Islet of Langerhans (tissue), 1 donor: ENCODE measurements around the gene BACE2.
"Not testable (repeated sequence)": the region's sequence is repeated elsewhere in the genome, so short reads cannot be mapped to it uniquely, and the experiment has no call there.

ENCODE experiments used
- FAIRE-seq: peaks from one replicate; lab custom pipeline; 2011; peaks lifted over from hg19 to GRCh38; lab: Jason Lieb, UNC

The BACE2 gene

GRCh38 chr21:41240040-41240439 is 72.1 kb downstream of the BACE2 start:
- no peak for FAIRE-seq

GRCh38 chr21:41241341-41241740 is 73.4 kb downstream of the BACE2 start:
- no peak for FAIRE-seq

DNA sequence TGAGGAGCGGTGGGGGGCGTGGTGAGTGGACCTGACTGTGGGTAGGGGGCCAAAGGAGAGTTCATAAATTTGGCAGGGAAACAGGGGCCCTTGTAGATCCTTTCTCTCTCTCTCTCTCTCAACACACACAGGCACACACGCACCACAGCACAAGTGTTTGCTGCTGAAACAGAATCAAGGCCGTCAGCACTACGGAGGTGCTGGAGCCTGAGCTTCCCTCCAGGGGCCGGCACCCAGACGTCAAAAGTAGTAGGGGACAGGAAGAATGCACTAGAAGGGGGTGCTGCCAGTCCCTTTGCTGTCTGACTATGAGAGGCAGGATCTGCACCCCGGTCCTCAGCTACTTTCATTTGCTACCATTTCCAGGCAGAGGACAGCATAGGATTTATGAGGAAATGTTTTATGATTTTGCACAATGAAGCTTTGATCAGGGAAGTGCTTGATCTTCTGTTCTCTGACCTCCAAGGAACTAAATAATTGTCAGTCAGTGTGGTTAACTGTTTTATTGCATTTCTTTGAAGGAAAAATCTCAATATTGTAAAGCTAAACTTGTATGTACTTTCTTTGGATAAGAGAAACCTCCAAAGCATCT is 74.4 kb downstream of the BACE2 start:
- FAIRE-seq = no peak

DNA sequence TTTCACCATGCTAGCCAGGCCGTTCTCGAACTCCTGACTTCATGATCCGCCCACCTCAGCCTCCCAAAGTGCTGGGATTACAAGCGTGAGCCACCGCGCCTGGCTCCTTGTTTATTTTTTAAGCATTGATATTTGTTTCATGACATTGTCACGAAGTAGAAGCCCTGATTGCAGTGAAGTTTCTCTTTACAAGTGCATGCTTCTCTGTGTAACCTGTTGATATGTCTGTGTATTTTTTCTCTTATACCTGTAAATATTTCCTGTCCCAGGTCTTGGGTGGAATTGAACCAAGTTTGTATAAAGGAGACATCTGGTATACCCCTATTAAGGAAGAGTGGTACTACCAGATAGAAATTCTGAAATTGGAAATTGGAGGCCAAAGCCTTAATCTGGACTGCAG is 75.1 kb downstream of the BACE2 start:
- FAIRE-seq = no peak

GRCh38 chr21:41244266-41244880 is 76.4 kb downstream of the BACE2 start:
- not testable (repeated sequence) for FAIRE-seq

DNA sequence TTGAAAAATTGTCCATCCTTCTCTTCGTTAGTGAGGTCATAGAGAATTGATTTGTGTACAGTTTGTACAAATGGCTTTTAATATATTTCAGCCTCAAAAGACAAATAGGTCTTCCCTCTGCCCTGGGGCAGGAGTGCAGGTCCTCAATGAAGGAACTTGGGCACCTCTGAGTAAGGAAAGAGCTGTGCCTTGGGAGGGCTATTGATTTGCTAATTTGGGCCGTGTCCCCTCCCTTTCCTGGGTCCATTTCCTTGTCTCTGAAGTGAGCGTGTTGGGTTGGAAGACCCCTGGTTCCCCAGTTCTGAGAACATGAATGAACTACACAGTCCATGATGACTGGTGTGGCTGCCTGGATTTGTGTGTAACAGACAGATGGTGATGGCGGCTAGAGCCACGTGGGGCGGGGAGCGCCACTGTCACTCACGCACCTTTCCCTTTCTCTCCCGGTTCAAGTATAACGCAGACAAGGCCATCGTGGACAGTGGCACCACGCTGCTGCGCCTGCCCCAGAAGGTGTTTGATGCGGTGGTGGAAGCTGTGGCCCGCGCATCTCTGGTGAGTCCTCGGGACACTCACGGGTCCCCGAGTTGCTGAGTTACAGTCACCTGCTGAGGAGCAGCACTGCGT is 77.7 kb downstream of the BACE2 start:
- FAIRE-seq = no peak

DNA sequence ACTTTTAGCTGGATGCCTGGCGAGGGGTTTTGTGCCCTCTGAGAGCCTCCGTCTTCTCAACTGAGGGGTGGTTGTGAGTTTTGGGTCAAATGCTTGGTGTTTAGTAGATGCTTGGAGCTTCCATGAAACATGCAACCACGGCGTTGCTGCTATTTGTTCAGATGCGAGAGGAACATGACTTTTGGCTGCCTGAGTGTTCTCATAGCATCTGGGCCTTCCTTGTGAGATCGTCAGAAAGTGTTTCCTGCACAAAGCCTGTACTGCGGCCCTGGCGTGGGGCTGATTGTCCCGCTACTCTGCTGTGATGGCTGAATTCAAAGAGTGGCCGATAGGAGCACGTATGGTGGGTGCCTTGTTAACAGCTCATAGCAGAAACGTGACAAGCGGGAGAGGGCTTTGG is 78.8 kb downstream of the BACE2 start:
- no peak for FAIRE-seq

DNA sequence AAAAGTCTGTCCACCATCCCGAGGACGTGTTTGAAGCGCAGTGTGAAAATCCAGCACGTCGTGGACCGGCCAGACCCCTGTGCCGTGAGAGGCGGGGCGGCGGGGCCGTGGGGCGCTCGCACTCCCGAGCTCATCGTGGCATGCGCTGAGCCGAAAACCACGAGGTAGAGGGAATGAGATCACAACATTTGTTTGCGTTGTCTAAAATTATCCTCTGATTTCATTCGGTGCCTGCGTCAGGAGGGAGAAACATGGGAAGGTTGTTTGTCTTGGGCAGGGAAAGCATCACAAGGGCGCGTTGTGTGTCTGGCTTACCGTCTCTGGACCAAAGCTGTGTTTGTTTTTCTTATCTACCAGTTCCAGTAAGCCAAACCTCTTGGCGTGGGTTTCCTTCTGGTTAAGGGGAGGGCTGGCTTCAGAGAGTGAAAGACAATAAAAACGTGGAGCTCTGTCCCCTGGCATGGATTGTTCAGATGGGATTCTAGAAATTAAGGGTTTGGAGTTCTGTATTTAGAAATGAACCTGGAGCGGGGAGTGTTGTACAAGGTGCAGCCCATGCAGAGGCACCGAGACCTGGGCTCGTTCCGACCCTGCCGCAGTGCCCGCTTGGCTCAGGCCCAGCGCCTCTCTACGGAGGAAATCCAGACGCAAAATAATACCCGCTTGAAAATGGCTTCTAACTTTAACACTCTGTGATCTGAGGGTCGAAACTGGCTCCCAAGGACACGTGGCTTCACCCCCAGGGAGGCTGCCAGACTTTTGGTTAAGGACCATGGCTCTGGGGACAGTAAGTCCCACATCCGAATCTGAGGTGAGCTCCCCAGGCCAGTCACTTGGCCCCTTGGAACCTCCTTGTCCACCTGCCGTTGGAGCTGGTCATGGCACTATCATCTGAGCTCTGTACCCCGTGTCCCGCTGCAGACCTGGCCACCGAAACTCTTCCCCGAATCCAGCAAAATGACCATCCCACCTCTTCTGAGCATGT is 79.9 kb downstream of the BACE2 start:
- FAIRE-seq = no peak

DNA sequence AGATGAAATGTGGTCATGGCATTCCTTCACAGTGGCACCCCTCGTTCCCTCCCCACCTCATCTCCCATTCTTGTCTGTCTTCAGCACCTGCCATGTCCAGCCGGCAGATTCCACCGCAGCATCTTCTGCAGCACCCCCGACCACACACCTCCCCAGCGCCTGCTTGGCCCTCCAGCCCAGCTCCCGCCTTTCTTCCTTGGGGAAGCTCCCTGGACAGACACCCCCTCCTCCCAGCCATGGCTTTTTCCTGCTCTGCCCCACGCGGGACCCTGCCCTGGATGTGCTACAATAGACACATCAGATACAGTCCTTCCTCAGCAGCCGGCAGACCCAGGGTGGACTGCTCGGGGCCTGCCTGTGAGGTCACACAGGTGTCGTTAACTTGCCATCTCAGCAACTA is 81.5 kb downstream of the BACE2 start:
- no peak for FAIRE-seq

DNA sequence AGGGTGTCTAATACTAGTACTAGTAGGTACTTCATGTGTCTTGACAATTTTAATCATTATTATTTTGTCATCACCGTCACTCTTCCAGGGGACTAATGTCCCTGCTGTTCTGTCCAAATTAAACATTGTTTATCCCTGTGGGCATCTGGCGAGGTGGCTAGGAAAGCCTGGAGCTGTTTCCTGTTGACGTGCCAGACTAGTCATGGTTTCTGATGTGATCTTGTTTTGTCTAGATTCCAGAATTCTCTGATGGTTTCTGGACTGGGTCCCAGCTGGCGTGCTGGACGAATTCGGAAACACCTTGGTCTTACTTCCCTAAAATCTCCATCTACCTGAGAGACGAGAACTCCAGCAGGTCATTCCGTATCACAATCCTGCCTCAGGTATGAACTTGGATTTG is 82.6 kb downstream of the BACE2 start:
- no peak for FAIRE-seq

GRCh38 chr21:41251961-41252642 is 84.1 kb downstream of the BACE2 start:
- FAIRE-seq = no peak

DNA sequence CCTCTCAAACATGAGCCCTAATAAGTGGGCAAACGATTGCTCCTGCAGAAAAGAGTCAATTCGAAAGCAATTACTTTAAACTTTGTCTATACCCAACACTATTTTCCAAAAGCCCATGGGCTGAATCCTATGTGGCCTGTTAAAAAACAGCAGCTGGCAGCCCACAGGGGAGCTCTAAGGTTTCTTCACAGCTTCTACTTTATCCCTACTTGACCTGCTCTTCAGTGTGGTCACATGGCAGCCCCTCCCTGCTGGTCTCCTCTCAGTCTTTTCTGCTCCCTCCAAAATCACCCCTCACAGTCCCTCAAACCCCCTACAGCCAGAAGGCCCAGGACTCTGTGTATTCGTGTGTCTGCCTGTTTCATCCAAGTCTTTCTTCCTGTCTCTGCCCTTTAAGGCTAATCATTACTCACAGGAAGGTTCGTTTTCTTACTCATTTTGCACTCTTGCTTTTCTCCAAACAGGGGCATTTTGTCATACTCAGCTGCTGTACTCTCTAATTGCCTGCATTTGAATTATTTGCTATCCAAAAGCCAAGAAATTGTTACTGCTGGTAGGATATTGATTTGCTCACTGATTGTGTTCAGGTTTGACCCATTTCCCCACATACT is 86.2 kb downstream of the BACE2 start:
- no peak for FAIRE-seq

DNA sequence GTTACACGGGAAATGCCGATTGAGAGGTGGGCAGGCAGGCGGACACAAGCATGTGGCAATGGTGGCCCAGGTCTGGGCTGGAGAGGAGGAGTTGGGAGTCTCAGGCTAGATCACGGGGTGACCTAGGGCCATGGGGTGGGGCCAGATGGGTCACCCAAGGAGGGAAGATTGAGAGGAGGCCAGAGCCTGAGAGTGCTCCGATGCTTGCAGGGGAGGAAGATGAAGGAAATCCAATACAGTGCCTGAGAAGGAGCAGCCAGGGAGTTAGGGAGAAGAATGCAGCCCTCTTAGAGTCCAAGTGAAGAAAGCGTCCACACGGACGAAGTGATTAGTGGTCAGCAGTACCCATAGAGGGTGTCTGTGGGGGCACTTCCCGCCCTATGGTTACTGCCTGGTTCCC is 87.2 kb downstream of the BACE2 start:
- no peak for FAIRE-seq

DNA sequence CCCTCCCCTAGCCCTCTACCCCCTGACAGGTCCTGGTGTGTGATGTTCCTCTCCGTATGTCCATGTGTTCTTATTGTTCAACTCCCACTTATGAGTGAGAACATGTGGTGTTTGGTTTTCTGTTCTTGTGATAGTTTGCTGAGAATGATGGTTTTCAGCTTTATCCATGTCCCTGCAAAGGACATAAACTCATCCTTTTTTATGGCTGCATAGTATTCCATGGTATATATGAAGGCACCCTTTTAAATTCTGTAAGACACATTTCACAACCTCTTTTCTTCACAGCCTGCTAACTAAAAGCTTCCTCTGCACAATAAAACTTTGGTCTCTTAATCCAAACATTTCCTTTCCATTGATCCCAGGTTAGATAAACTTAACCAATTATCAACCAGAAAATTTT is 88.3 kb downstream of the BACE2 start:
- not testable (repeated sequence) for FAIRE-seq

- no peak for FAIRE-seq
These were observed 89.1 kb downstream of the BACE2 start for GRCh38 chr21:41256771-41257702.

DNA sequence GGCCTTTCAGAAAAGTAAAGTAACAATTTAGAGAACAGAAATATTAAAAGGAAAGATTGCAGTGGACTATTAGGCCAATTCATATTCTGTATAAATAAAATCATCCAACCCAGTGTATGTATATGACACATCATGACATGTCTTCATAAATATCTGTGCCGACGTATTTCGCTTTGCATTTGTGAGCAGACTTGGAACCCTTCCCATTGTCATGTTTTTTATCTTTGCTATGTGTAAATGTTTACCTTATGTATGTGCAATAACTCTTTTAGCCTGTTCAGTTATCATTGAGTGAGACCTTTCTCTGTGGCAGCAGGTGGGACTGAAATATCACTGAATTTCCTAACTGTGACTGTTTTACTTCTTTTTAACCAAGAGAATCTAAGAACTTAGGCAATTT is 90.7 kb downstream of the BACE2 start:
- FAIRE-seq = no peak

DNA sequence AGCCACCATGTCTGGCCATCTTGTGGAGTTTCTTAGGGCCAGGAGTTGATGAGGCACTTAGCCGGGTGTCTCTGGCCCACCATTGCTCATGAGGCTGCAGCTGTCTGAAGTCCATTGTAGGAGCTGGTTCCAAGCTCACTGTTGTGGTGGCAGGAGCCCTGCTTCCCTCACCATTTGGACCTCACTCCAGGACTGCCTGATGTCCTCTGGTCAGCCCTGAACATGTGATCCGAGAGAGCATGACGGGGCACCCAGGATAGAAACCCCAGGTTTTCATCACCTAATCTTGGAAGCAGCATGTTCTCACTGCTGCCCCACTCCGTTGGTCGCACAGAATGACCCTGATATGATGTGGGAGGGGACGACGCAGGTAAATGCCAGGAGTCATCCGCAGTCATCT is 92.5 kb downstream of the BACE2 start:
- FAIRE-seq = no peak

DNA sequence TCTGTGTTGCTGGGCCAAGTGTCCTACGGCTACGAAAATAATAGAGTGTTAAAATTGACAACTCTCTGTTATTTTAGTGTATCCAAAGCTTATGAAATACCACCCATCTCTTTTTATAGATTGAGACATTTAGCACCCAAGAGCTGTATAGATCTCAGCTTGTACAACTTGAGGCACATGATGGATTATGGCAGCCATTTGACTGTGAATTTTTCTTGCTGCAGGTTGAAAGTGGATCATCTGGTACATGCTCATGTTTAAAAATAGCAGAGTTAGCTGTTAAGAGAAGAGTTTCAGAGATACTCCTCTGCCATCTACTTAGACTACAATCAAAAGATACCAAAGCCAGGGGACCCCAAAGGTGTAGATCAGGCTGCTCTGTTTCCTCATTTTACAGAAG is 99.4 kb downstream of the BACE2 start:
- no peak for FAIRE-seq

GRCh38 chr21:41269535-41269934 is 101.6 kb downstream of the BACE2 start:
- no peak for FAIRE-seq

- FAIRE-seq = no peak
These were observed 109.2 kb downstream of the BACE2 start for GRCh38 chr21:41277196-41277595.

DNA sequence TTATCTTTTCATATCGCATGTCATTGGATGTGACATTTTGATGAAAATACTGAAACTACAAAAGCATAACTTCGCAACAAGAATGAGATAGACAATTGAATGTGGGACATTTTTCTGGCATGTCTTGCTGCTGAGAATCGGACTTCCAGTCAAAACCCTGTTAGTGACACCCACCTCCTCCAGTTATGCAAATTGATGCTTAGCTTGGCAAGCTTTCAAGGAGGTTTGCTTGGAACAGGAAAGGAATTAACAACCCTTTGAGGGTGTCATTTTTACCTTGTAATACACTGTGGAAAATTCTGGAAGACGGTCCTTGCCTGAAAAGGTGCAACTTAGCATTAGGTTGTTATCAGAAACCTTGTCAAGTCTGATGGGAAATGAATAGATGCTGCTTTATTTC is 109.9 kb downstream of the BACE2 start:
- FAIRE-seq = no peak
